Loucy (cell line): Measurements from ENCODE around the gene EXOC3L4.

Experiments used
- CTCF ChIP-seq: fragments of 200-600 bp; sonication (generic); conservative IDR thresholded peaks from 2 replicates; pipeline ENCODE4 v1.5.1; 2014; ENCODE audit warnings: mild to moderate bottlenecking, antibody characterized with exemption, low read length
- EZH2phosphoT487 ChIP-seq: fragments of 200-600 bp; IDR thresholded peaks from 2 replicates; pipeline ENCODE4 v1.6.1; 2018; ENCODE audit warnings: antibody characterized with exemption, mild to moderate bottlenecking, moderate library complexity, borderline replicate concordance

- TF ChIP-seq CTCF (no peak), EZH2phosphoT487 (no peak)
Measured at GRCh38 chr14:103086771-103087342, 7.7 kb upstream of the EXOC3L4 start.
